OCI-LY1 (cell line): ENCODE results near the gene COL15A1.

Source experiments
- CTCF ChIP-seq: fragments of 200-600 bp; sonication (generic), shearing (Covaris generic); IDR thresholded peaks from 2 replicates; pipeline ENCODE4 v1.5.1; 2017; ENCODE audit warnings: mild to moderate bottlenecking, antibody characterized with exemption, low read length, moderate library complexity, mixed read lengths
- EZH2 ChIP-seq: fragments of 200-600 bp; sonication (generic), shearing (Covaris generic); IDR thresholded peaks from 2 replicates; pipeline ENCODE4 v1.8.0; 2017; ENCODE audit warnings: borderline replicate concordance, mixed run types, mild to moderate bottlenecking, antibody characterized with exemption, low read length, moderate library complexity, mixed read lengths

- TF ChIP-seq CTCF (no peak), EZH2 (no peak)
These were observed 10.5 kb downstream of the COL15A1 start for GRCh38 chr9:98954244-98954610.
